NCI-H1092 (cell line): ENCODE data around the gene COL28A1.
"Not testable (repeated sequence)": the region's sequence is repeated elsewhere in the genome, so short reads cannot be mapped to it uniquely, and the experiment has no call there.

ENCODE experiments used
- DNase-seq: peaks from one replicate; lab custom pipeline; 2025; lab: John Stamatoyannopoulos, UW

The COL28A1 gene

GRCh38 chr7:7464991-7465765, 70.5 kb downstream of the COL28A1 start:
- not testable (repeated sequence) for DNase-seq

- DNase-seq = no peak
Observed at GRCh38 chr7:7454000-7454399, 81.7 kb downstream of the COL28A1 start.

DNA sequence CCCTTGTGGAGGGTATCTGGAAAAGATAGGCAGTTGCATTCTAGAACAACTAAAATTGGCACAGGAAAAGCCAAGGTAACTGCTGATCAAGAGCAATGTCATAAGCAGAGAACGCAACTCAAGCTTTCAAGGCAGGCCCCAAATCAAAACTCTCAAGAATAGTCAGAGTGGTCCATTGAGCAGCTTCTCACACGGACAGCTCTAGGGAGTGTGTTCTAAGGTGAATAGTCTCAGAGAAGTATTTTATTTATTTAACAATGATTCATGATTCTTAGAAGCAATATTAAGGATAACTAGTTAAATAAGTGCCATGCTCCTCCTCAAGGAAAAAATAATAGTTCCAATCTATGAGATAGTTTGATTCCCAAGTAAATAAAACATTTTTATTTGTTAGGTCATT, 83.0 kb downstream of the COL28A1 start:
- no peak for DNase-seq

GRCh38 chr7:7452119-7452518, 83.6 kb downstream of the COL28A1 start:
- no peak for DNase-seq

DNA sequence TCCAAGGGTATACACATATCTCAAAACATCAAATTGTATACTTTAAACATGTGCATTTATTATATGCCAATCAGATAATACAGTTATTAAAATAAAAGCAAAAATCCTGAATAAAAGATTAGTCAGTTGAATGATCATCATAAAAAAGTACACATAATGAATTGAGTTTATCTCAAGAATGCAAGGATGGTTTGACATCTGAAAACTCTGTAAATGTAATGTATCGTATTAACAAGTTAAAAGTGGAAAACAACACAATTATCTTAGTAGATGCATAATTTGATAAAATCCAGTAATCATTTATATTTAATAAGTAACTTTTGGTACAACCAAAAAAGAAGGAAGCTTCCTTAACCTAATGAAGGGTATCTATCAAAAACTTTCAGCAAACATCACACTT, 86.6 kb downstream of the COL28A1 start:
- DNase-seq = no peak

DNA sequence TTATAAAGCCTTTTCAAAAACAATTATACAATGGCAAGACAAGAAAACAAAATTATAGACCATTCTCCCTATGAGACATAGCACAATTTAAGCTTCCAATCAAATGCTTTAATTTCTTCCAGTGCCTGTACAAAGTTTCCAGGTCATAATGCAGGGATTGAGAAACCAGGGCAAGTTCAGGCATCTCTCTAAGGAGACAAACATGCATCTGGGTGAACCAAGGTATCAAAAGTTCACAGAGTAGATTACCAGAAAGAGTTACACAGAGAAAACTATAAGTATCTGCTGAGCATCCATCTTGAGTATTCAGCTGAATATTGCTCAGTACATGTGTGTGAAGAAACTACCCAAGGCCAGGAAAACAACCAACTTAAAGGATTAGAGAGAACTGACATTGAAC, 89.1 kb downstream of the COL28A1 start:
- no peak for DNase-seq

DNA sequence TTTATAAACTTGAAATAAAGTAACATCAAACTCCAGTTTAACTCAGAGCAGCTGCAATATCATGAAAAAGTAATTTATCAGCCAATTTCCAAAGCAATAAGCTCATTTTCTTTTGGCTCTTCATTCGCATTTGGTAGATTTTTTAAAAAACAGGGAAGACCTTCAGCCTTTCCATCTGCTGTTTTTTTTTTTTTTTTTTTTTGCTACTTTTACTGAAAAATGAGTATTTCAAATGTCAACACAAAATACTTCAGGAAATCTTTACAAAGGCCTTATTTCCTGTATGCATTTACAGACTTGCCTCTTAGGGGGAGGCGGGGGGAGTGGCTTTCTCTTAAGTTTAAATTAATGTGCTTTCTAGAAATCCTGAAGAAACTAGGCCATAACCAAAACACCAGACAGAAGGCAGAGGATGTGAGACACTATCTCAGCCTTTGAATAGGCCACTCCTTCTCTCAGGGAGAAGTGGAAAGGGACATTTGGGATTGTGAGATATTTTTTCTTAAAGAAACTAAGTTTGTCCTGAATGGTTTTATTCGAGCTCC, 91.8 kb downstream of the COL28A1 start:
- DNase-seq = no peak

- DNase-seq = no peak
Observed at GRCh38 chr7:7439564-7439963, 96.1 kb downstream of the COL28A1 start.

GRCh38 chr7:7438851-7439250, 96.8 kb downstream of the COL28A1 start:
- DNase-seq = peak; percentile 34

GRCh38 chr7:7435978-7436377, 99.7 kb downstream of the COL28A1 start:
- DNase-seq = no peak

DNA sequence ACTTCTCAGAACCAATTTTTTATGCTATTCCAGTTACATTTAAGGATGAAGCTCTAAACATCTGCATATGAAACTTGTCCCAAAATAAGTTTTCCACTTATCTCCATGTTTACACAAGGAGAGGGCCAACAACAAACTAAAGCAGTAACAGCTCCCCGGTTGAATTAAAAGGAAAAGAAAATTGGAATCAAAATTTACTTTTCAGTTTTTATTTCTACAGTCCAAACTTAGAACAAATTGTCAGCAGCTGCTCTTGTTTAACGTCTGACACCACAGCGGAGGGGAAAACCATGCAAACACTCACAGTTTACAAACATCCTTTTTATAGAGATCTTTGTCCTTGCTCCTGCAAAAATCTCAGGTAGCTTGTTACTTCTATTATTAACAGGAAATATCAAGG, 101.3 kb downstream of the COL28A1 start:
- no peak for DNase-seq

DNA sequence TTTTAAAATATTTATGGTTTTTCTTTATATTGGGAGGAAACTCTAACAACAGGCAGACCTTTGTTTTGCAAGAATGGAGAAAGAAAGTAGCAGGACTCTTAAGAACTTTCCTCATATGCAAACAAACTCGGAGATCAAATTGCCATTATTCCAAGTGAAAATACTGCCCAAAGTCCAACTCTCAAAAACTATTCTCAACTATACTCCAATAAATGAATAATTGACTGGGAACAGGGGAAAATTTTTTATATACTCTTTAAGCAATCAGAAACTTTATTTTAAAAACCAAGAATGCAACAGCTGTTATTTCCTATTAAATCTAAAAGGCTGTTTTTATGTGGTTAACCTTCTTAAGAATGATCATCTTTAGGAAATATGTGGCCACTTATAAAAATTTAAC, 101.9 kb downstream of the COL28A1 start:
- DNase-seq = no peak

- DNase-seq = no peak
Observed at GRCh38 chr7:7432979-7433378, 102.7 kb downstream of the COL28A1 start.

DNA sequence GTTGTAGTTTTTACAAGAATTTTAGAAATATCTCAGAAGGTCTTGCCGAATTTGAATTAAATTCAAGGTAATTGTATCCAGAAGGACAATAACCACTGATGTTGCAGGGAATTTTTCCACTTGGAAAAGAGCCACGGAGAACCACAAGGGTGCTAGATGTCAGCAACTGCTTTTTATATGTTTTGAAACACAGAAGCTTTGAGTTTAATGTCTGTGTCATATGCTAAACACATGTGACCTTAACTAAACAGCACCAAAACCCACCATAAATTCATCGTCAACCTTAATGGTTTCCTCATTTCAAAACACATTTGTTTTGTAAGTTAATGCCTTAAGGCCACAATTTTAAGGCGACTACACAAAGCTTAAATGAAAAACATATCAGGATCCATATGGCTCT, 106.9 kb downstream of the COL28A1 start:
- DNase-seq = no peak

DNA sequence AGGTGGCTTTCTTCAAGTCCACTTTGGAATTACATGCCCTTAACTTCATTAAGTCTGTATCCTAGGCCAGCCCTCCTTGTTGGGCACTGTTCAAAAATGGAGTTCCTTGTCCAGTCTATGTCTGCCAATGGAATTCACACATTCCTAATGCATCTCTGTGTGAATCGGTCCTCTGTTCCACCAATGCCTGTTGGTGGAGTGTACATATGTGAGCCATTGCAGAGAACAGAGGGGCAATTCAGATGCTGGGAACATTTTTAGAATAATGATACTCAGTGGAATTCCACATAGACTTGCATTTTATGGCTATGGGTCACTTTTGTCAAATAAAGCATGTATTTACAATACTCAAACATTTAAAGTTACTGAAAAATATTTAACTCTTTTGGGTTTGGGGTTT, 108.3 kb downstream of the COL28A1 start:
- no peak for DNase-seq

- DNase-seq = no peak
Observed at GRCh38 chr7:7426676-7427075, 109.0 kb downstream of the COL28A1 start.

GRCh38 chr7:7425321-7425720, 110.4 kb downstream of the COL28A1 start:
- DNase-seq = no peak

GRCh38 chr7:7424151-7424873, 111.4 kb downstream of the COL28A1 start:
- peak; percentile 84 for DNase-seq

DNA sequence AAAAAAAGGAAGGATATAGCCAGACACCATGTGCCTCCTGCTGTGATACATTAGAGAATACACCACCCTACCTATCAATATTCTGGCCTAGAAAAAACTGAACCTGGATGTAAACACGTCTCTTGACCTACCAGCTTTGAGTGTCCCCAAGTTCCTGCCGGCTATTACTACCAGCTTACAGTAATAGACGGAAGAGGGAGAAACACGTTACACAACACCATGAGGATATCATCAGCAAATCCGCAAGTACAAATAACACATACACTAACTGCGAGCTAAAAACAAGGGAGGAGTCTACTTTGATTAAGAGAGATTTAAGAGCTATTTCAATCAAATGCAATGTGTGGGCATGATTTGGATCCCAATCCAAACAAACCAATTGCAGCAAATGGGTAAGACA, 113.0 kb downstream of the COL28A1 start:
- DNase-seq = no peak

DNA sequence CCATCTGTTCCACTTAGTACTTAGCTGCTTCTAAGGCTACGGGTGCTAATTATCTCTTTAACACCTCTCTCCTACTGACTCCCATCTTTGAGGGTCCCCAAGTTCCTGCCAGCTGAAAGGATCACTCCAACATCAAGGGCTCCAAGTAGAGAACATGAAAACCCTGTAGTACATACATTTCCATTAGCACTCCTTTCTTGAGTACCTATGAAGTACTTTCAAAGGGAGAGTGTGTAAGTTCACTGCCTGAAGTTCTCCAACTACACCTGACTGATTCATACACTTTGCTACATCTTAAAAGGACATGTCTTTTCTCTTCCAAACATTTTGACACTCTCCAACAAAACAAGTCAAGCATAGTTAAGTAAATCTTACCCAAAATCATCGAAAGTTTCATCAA, 113.8 kb downstream of the COL28A1 start:
- no peak for DNase-seq

DNA sequence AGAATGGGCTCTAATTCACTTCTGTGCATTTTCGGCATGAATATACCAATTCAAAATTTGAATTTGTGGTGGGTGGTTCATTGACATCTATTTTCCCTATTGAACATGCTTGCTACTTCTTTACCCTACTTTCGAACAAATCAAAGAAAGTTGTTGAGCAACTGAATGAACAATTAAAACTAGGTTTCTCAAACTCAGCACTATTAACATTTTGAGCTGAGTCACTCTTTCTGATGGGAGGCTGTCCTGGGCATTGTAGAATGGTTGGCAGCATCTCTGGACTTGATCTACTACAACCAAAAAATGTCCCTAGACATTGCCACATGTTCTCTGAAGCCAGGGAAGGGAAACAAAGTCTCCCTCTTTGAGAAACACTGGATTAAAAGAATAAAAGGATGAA, 116.7 kb downstream of the COL28A1 start:
- DNase-seq = no peak

- DNase-seq = no peak
Observed at GRCh38 chr7:7417851-7418250, 117.8 kb downstream of the COL28A1 start.

GRCh38 chr7:7417414-7417813, 118.3 kb downstream of the COL28A1 start:
- DNase-seq = no peak
